Fibroblast of pulmonary artery (primary cell): ENCODE results near the gene KANK4.

Experiments
- DNase-seq: peaks from one replicate; pipeline ENCODE4 v3.0.0-alpha.2; 2010; ENCODE audit warnings: low read depth
- H3K4me3 ChIP-seq: replicated peaks from 2 replicates; pipeline ENCODE4 v1.5.1; 2011; ENCODE audit warnings: low read depth, mild to moderate bottlenecking, control low read depth, low read length, moderate library complexity
- TF ChIP-seq, protein P1 (sequence below): IDR thresholded peaks from 2 replicates; pipeline ENCODE4 v1.5.1; 2011; ENCODE audit warnings: mild to moderate bottlenecking, control low read depth, low read length, inconsistent platforms; ENCODE audit errors: missing control alignments

Gene KANK4

DNA sequence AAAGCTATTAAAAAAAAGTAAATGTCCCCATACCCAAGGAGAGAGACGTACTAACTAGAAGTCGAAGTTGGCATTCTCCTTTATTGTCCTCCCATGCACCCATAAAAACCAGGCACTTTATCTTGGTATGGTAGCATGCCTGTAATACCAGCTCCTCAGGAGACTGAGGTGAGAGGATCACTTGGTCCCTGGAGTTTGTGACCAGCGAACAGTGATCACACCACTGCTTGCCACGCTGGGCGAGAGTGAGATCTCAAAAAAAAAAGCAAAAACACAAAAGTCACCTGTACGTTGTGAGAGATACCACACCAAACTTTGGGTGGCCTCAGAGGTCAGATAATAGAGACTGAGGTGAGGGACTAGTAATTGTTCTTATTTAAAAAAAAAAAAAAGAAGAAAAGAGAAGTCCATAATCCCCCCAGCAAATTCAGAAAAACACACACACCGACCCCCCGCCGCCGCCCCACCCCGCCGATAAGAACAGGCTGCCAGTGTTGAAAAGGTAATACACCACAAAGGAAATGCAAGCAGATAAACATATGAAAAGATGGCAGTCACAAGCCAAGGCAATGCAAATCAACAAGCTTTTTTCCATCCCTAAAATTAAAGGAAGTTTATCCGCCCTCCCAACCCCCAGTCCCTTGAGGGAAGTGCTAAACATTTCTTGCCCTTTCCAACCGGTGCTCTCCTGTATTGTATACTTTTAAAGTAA lies 121.0 kb downstream of the KANK4 start:
- TF ChIP-seq, protein P1, sequence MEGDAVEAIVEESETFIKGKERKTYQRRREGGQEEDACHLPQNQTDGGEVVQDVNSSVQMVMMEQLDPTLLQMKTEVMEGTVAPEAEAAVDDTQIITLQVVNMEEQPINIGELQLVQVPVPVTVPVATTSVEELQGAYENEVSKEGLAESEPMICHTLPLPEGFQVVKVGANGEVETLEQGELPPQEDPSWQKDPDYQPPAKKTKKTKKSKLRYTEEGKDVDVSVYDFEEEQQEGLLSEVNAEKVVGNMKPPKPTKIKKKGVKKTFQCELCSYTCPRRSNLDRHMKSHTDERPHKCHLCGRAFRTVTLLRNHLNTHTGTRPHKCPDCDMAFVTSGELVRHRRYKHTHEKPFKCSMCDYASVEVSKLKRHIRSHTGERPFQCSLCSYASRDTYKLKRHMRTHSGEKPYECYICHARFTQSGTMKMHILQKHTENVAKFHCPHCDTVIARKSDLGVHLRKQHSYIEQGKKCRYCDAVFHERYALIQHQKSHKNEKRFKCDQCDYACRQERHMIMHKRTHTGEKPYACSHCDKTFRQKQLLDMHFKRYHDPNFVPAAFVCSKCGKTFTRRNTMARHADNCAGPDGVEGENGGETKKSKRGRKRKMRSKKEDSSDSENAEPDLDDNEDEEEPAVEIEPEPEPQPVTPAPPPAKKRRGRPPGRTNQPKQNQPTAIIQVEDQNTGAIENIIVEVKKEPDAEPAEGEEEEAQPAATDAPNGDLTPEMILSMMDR, result no peak
- no peak overlapping the region for H3K4me3 ChIP-seq
- DNase-seq, result no peak

- no peak for DNase-seq
- TF ChIP-seq, protein P1, result no peak
- H3K4me3 ChIP-seq, result no peak overlapping the region
These were observed 123.0 kb downstream of the KANK4 start for GRCh38 chr1:62196086-62196690.

GRCh38 chr1:62194651-62195544 lies 124.3 kb downstream of the KANK4 start, which contains the start of gene L1TD1:
Gene L1TD1, plus strand, starts transcription at chr1:62194849. Its CDS starts 11,780 bp downstream, at chr1:62206629.
- TF ChIP-seq, protein P1, result no peak
- no peak within 1 kb of the TSS for H3K4me3 ChIP-seq
- no peak for DNase-seq

DNA sequence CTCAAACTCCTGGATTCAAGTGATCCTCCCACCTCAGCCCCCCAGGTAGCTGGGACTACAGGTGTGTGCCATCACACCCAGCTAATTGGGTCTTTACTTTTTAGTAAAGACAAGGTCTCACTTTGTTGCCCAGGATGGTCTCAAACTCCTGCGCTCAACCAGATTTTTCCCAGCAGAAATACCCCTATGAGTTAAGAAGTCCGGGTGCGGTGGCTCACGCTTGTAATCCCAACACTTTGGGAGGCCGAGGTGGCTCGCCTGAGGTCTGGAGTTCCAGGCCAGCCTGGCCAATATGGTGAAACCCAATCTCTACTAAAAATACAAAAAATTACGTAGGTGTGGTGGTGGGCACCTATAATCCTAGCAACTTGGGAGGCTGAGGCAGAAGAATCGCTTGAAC lies 131.1 kb downstream of the KANK4 start:
- no peak overlapping the region for H3K4me3 ChIP-seq
- TF ChIP-seq, protein P1, result no peak
- DNase-seq, result no peak

DNA sequence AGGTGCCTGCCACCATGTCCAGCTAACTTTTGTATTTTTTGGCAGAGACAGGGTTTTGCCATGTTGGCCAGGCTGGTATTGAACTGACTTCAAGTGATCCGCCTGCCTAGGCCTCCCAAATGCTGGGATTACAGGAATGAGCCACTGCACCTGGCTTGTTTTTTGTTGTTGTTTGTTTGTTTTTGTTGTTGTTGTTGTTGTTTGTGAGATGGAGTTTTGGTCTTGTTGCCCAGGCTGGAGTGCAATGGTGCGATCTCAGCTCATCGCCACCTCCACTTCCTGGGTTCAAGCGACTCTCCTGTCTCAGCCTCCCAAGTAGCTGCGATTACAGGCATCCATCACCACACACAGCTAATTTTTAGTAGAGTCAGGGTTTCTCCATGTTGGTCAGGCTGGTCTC lies 131.7 kb downstream of the KANK4 start:
- TF ChIP-seq, protein P1, result no peak

More for the DNA sequence above, 131.7 kb downstream of the KANK4 start:
- no peak overlapping the region for H3K4me3 ChIP-seq
- DNase-seq, result no peak
